ENCODE results near the gene PTGES.

PTGES gene

GRCh38 chr9:129694243-129694646, 58.6 kb downstream of the PTGES start:
- no peak for TF ChIP-seq CTCF (conservative IDR thresholded peaks at IDR 0.05; ENCODE audit: low read depth)
- CTCF ChIA-PET = interaction anchor here (0.6 kb wide), 1 partner anchor 52 kb away, joined by 5 read pairs; no protein-coding TSS in a partner anchor
- POLR2A ChIA-PET (ENCODE audit: low non-redundant PET) = no interaction called here
- no peak overlapping the region; the same call in 1 of the 2 replicates for H3K27ac ChIP-seq
- DNase-seq (ENCODE audit: low spot score) = no peak

GRCh38 chr9:129693741-129694140, 59.1 kb downstream of the PTGES start:
- DNase-seq (ENCODE audit: low spot score) = no peak
- POLR2A ChIA-PET (ENCODE audit: low non-redundant PET) = no interaction called here
- no peak overlapping the region for H3K27ac ChIP-seq
- CTCF ChIA-PET = interaction anchor here (0.6 kb wide), 1 partner anchor 51 kb away, joined by 5 read pairs; no protein-coding TSS in a partner anchor
- TF ChIP-seq CTCF (conservative IDR thresholded peaks at IDR 0.05; ENCODE audit: low read depth) = no peak

- H3K27ac ChIP-seq = no peak overlapping the region
- ChIA-PET CTCF (interaction anchor here (0.6 kb wide), 1 partner anchor 37 kb away, joined by 3 read pairs; no protein-coding TSS in a partner anchor), POLR2A (ENCODE audit: low non-redundant PET) (no interaction called here)
- TF ChIP-seq CTCF (conservative IDR thresholded peaks at IDR 0.05; ENCODE audit: low read depth) = no peak
- no peak for DNase-seq (ENCODE audit: low spot score)
Observed at GRCh38 chr9:129692534-129692933, 60.3 kb downstream of the PTGES start.
